Kidney (tissue), 14 donors: ENCODE measurements around the gene DUSP10. TPM values are rescaled to one million over a fixed set of nuclear protein-coding genes. Genes with fewer than 3 reads are reported as not detected.

Source experiments
- DNase-seq, 5 donors: peaks; one replicate each; pipeline ENCODE4 v3.0.0-alpha.2; 2013 to 2020
- FAIRE-seq: peaks from 2 replicates; lab custom pipeline; 2012; peaks lifted over from hg19 to GRCh38; lab: Jason Lieb, UNC
- H3K27ac ChIP-seq, 2 donors: one replicate each; pipeline ENCODE4 v1.7.0; 2013; ENCODE audit warnings: low read depth in 2 of 2, low read length in 2 of 2, inconsistent platforms in 1 of 2
- H3K27me3 ChIP-seq: one replicate; pipeline ENCODE4 v1.7.1; 2013; ENCODE audit warnings: low read length, inconsistent platforms; ENCODE audit not compliant: control insufficient read depth, insufficient read depth
- H3K36me3 ChIP-seq, 3 donors: one replicate each; pipeline versions ENCODE4 v1.7.0 to v1.7.1; 2013; ENCODE audit warnings: low read length in 3 of 3, control low read depth in 1 of 3, inconsistent platforms in 1 of 3; ENCODE audit not compliant: insufficient read depth in 3 of 3, control insufficient read depth in 2 of 3
- H3K4me1 ChIP-seq, 3 donors: one replicate each; pipeline versions ENCODE4 v1.7.0 to v1.7.1; 2013; ENCODE audit warnings: low read length in 3 of 3, inconsistent platforms in 1 of 3, low read depth in 1 of 3; ENCODE audit not compliant: control insufficient read depth in 2 of 3, insufficient read depth in 2 of 3
- H3K4me3 ChIP-seq, 3 donors: one replicate each; pipeline versions ENCODE4 v1.7.0 to v1.8.1; 2013; ENCODE audit warnings: low read length in 3 of 3, control low read depth in 1 of 3, inconsistent platforms in 1 of 3
- H3K9ac ChIP-seq, 3 donors: one replicate each; pipeline versions ENCODE4 v1.7.0 to v1.7.1; 2013; ENCODE audit warnings: low read length in 3 of 3, control low read depth in 1 of 3, inconsistent platforms in 1 of 3
- H3K9me3 ChIP-seq, 3 donors: one replicate each; pipeline versions ENCODE4 v1.7.0 to v1.7.1; 2013; ENCODE audit warnings: low read length in 3 of 3, control low read depth in 1 of 3, inconsistent platforms in 1 of 3; ENCODE audit not compliant: control insufficient read depth in 2 of 3, insufficient read depth in 1 of 3
- intact Hi-C: fragments of 100-400 bp; cut with DNase I; formaldehyde crosslinking; loops from one replicate; pipeline ENCODE4 v1.11.1; 2022
- polyA plus RNA-seq: library from polyadenylated mRNA; stranded (reverse); fragments of 350-450 nt; fragmentation: Illumina TruSeq; extraction: RNeasy Lipid Tissue Mini Kit (QIAGEN cat#74804); gene quantifications from one replicate; pipeline ENCODE4 v1.2.3, GENCODE V29; 2014; ENCODE audit warnings: low read depth, low replicate concordance; ENCODE audit not compliant: insufficient read depth
- total RNA-seq: library from RNA; stranded (reverse); fragmentation: NEBNext Ultra II Directional; extraction: Animal tissue kit (Norgen Biotek cat#: 25700); gene quantifications from one replicate; pipeline ENCODE4 v1.2.1, GENCODE V29; 2021
- TF ChIP-seq, protein P1 (sequence below): IDR thresholded peaks from 3 replicates; pipeline ENCODE4 v1.5.1; 2012; ENCODE audit warnings: mild to moderate bottlenecking, moderate library complexity, borderline replicate concordance; ENCODE audit not compliant: insufficient read depth; ENCODE audit errors: extremely low read depth
- donor health status: control.
- donor health status: control.
- donor health status: control.
- donor health status: control.
- donor health status: control.
- donor health status: DM: yes; HTN: yes; CAD: no.
- donor health status: Normal renal cell carcinoma (clear cell type).

The DUSP10 gene
- total and polyA plus RNA-seq, 2 donors from 2014 or later, result 1.0 to 5.3 TPM

GRCh38 chr1:221776495-221777301, 34.8 kb upstream of the DUSP10 start:
- Histone ChIP-seq H3K9me3 (no peaks in the 10 kb centered on the region), H3K36me3 (no peaks in the 10 kb centered on the region), H3K27me3 (no peaks in the 10 kb centered on the region), H3K27ac (no peak overlapping the region), H3K4me1 (no peaks in the 10 kb centered on the region), H3K9ac (no peak overlapping the region), H3K4me3 (no peak overlapping the region)
- DNase-seq (no peak), FAIRE-seq (no peak)
- TF ChIP-seq, protein P1, sequence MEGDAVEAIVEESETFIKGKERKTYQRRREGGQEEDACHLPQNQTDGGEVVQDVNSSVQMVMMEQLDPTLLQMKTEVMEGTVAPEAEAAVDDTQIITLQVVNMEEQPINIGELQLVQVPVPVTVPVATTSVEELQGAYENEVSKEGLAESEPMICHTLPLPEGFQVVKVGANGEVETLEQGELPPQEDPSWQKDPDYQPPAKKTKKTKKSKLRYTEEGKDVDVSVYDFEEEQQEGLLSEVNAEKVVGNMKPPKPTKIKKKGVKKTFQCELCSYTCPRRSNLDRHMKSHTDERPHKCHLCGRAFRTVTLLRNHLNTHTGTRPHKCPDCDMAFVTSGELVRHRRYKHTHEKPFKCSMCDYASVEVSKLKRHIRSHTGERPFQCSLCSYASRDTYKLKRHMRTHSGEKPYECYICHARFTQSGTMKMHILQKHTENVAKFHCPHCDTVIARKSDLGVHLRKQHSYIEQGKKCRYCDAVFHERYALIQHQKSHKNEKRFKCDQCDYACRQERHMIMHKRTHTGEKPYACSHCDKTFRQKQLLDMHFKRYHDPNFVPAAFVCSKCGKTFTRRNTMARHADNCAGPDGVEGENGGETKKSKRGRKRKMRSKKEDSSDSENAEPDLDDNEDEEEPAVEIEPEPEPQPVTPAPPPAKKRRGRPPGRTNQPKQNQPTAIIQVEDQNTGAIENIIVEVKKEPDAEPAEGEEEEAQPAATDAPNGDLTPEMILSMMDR, result no peak
- intact Hi-C loops, result no loop called here

DNA sequence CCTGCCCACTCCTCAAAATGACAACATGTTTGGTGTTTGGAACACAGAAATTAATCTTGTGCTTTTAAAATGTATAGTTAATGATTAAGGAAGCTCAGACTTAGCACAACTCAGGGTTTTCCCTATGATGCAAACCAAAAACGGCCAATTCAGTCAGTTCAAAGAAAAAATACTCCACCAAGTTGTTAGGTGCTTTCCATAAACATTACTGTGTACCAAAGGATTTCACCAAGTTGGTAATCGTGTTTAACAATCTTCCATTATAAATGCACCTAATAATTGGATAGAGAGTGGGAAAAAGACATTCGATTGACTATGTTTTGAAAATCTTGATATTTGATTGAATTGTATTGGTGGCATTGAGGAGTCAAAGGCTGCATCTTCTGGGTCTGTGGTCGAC, 33.3 kb upstream of the DUSP10 start:
- no peaks in the 10 kb centered on the region for H3K4me1 ChIP-seq
- intact Hi-C loops, result no loop called here
- FAIRE-seq, result no peak

DNA sequence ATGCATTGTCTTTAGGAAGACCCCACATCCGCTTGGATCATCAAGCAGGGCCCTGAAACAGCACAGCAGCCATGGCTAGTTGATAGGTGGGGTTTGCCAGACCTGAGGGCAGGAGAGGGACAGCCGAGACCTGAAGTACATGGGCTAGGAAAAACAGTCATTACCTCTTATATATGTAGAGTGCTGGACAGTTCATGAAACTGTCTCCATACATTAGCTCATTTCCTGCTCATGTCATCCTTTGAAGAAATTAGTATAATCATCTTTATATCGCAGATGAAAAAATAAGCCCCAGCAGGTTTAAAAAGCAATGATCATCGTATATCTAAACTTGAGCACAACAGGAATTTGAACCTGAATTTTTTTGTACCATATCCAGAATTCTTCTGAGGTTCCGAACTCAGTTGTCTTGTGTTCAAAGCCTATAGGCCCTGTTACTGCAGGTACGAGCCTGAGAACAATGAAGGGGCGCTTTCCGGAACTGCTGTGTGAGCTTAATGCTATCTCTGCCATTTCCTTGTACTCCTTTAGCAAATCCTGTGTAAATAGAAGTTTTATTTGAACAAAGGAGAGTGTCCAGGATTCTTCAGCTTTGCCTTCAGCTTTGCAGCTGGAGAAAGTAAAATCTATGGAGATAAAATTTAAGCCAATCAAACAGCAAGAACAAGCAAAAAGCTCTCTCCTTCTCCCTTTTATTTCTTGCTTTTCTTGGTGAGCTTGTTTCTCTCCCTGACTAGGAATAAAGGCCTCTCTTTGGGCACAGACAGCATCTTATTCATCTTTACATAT, 32.4 kb upstream of the DUSP10 start:
- Histone ChIP-seq H3K4me3 (no peak overlapping the region), H3K36me3 (no peaks in the 10 kb centered on the region), H3K27me3 (no peaks in the 10 kb centered on the region), H3K4me1 (no peaks in the 10 kb centered on the region), H3K9me3 (no peaks in the 10 kb centered on the region), H3K9ac (no peak overlapping the region), H3K27ac (no peak overlapping the region)
- no peak for DNase-seq
- no peak for FAIRE-seq
- intact Hi-C loops, result no loop called here
- TF ChIP-seq, protein P1, result no peak

More for the DNA sequence above, 33.3 kb upstream of the DUSP10 start:
- no peaks in the 10 kb centered on the region for H3K9me3 ChIP-seq
- TF ChIP-seq, protein P1, result no peak
- no peak overlapping the region for H3K4me3 ChIP-seq
- no peak overlapping the region for H3K27ac ChIP-seq
- H3K27me3 ChIP-seq, result no peaks in the 10 kb centered on the region
- H3K36me3 ChIP-seq, result no peaks in the 10 kb centered on the region
- no peak overlapping the region for H3K9ac ChIP-seq
- DNase-seq, result no peak
